ENCODE measurements around the gene NPAS3.

DNA sequence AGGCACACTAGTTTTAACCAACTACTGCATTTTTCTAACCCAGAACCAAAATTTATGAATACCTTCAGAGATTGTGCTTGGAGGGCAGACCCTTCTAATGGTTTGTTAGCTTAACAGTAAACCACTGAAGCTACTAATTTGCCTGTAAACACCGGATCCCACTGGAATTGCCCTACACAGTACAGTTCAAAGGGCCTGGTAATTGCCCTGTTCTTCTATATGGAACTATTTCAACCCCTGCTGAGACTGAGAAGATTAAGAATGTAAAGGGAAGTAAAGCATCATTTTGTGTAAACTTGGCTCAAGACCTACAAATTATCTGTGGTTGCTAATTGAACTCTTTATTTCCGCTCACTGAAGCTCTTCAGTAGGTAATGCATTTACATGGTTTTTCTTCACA, 468.1 kb downstream of the NPAS3 start:
- TF ChIP-seq CTCF (IDR thresholded peaks at IDR 0.05) (no peak), POLR2A (IDR thresholded peaks at IDR 0.05) (no peak)
